Fibroblast of skin of left biceps (primary cell): ENCODE data around the gene EDARADD.
"Not testable (repeated sequence)": the region's sequence is repeated elsewhere in the genome, so short reads cannot be mapped to it uniquely, and the experiment has no call there.

Source experiments
- DNase-seq, 2 experiments: peaks; one replicate each; pipeline ENCODE4 v3.0.0-alpha.2; 2013; ENCODE audit warnings: low read depth in 2 of 2

The EDARADD gene

GRCh38 chr1:236489161-236489560 lies 95.1 kb downstream of the EDARADD start:
- DNase-seq: not testable (repeated sequence)

GRCh38 chr1:236489710-236490377 lies 95.8 kb downstream of the EDARADD start:
- no peak for DNase-seq

- DNase-seq: no peak
Observed at GRCh38 chr1:236491469-236492136, 97.5 kb downstream of the EDARADD start.

- no peak for DNase-seq
Observed at GRCh38 chr1:236492378-236492777, 98.3 kb downstream of the EDARADD start.

- no peak for DNase-seq
Observed at GRCh38 chr1:236494082-236494481, 100.0 kb downstream of the EDARADD start.

- DNase-seq: no peak
Observed at GRCh38 chr1:236494586-236495466, 100.7 kb downstream of the EDARADD start.

GRCh38 chr1:236495467-236496112 lies 101.5 kb downstream of the EDARADD start:
- DNase-seq: no peak

- no peak for DNase-seq
Observed at GRCh38 chr1:236497908-236498307, 103.8 kb downstream of the EDARADD start.

GRCh38 chr1:236501093-236501492 lies 107.0 kb downstream of the EDARADD start:
- DNase-seq: no peak

GRCh38 chr1:236502579-236502971 lies 108.5 kb downstream of the EDARADD start:
- no peak for DNase-seq

GRCh38 chr1:236502972-236503639 lies 109.0 kb downstream of the EDARADD start:
- DNase-seq: no peak

- not testable (repeated sequence) for DNase-seq
Observed at GRCh38 chr1:236504338-236504737, 110.3 kb downstream of the EDARADD start.

GRCh38 chr1:236507022-236507700 lies 113.1 kb downstream of the EDARADD start:
- no peak for DNase-seq

GRCh38 chr1:236508593-236509027 lies 114.5 kb downstream of the EDARADD start:
- DNase-seq: no peak

- no peak for DNase-seq
Observed at GRCh38 chr1:236509203-236509602, 115.1 kb downstream of the EDARADD start.

- DNase-seq: no peak
Observed at GRCh38 chr1:236509647-236510401, 115.7 kb downstream of the EDARADD start.

- no peak for DNase-seq
Observed at GRCh38 chr1:236511735-236512418, 117.8 kb downstream of the EDARADD start.

GRCh38 chr1:236514703-236515442 lies 120.8 kb downstream of the EDARADD start:
- DNase-seq: no peak
